BJ (cell line): ENCODE data around the gene PCDHB13. TPM values are rescaled to one million over a fixed set of nuclear protein-coding genes. Genes with fewer than 3 reads are reported as not detected.
"Not testable (repeated sequence)": the region's sequence is repeated elsewhere in the genome, so short reads cannot be mapped to it uniquely, and the experiment has no call there.

Source experiments
- CTCF ChIA-PET: fragments of 350-600 bp; formaldehyde crosslinking; extraction: SDS; loops from one replicate; lab custom pipeline; 2021; ENCODE audit warnings: antibody characterized with exemption, inconsistent platforms; lab: Yijun Ruan, JAX
- POLR2A ChIA-PET: fragments of 300-600 bp; sonication (Branson Sonifier 250); formaldehyde crosslinking; extraction: SDS; loops from one replicate; lab custom pipeline; 2021; ENCODE audit warnings: antibody characterized with exemption; lab: Charles Lee
- DNase-seq: peaks from one replicate; pipeline ENCODE4 v3.0.0-alpha.2; 2011; ENCODE audit warnings: low read depth
- H3K27me3 ChIP-seq: 2 replicates; pipeline ENCODE4 v1.6.0; 2011; ENCODE audit warnings: low read length; ENCODE audit not compliant: control insufficient read depth, insufficient read depth
- H3K36me3 ChIP-seq: 2 replicates; pipeline ENCODE4 v1.5.1; 2011; ENCODE audit warnings: low read length; ENCODE audit not compliant: control insufficient read depth, insufficient read depth
- H3K4me3 ChIP-seq: 2 replicates; pipeline ENCODE4 v1.5.1; 2011; ENCODE audit warnings: low read depth, mild to moderate bottlenecking, control low read depth, low read length
- polyA plus RNA-seq: library from polyadenylated mRNA; depleted of rRNA; stranded (reverse); fragments of >200 nt; gene quantifications from 2 replicates; pipeline ENCODE4 v1.2.3, GENCODE V29; 2011
- TF ChIP-seq, protein P1 (sequence below): IDR thresholded peaks from 2 replicates; pipeline ENCODE4 v1.5.1; 2011; ENCODE audit warnings: low read depth, mild to moderate bottlenecking, control low read depth, inconsistent platforms, low read length, moderate library complexity; ENCODE audit not compliant: insufficient read depth

The PCDHB13 gene
- polyA plus RNA-seq, 1 experiment, result 0.16 TPM

DNA sequence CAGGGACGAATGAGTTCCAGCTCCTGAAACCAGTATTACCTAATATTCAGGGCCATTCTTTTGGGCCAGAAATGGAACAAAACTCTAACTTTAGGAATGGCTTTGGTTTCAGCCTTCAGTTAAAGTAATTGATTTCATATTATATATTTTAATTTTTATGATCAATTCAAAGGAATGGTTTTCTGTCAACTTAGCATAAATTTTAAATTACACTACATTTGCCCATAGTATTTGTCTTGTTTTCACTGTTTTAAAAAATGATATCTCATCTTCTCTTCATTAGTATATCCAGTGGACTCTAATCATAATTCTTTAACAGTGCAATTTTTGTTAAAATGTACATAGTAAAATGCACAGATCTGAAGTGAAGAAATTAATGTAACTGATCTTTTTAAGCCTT, 33.4 kb upstream of the PCDHB13 start:
- DNase-seq, result no peak
- POLR2A ChIA-PET, result no interaction called here
- H3K27me3 ChIP-seq, result no peaks in the 10 kb centered on the region
- H3K36me3 ChIP-seq, result no peaks in the 10 kb centered on the region
- TF ChIP-seq, protein P1, sequence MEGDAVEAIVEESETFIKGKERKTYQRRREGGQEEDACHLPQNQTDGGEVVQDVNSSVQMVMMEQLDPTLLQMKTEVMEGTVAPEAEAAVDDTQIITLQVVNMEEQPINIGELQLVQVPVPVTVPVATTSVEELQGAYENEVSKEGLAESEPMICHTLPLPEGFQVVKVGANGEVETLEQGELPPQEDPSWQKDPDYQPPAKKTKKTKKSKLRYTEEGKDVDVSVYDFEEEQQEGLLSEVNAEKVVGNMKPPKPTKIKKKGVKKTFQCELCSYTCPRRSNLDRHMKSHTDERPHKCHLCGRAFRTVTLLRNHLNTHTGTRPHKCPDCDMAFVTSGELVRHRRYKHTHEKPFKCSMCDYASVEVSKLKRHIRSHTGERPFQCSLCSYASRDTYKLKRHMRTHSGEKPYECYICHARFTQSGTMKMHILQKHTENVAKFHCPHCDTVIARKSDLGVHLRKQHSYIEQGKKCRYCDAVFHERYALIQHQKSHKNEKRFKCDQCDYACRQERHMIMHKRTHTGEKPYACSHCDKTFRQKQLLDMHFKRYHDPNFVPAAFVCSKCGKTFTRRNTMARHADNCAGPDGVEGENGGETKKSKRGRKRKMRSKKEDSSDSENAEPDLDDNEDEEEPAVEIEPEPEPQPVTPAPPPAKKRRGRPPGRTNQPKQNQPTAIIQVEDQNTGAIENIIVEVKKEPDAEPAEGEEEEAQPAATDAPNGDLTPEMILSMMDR, result no peak
- CTCF ChIA-PET, result interaction anchor here (1.0 kb wide), 1 partner anchor 13 kb away, joined by 3 read pairs; no protein-coding TSS in a partner anchor
- no peak overlapping the region for H3K4me3 ChIP-seq

DNA sequence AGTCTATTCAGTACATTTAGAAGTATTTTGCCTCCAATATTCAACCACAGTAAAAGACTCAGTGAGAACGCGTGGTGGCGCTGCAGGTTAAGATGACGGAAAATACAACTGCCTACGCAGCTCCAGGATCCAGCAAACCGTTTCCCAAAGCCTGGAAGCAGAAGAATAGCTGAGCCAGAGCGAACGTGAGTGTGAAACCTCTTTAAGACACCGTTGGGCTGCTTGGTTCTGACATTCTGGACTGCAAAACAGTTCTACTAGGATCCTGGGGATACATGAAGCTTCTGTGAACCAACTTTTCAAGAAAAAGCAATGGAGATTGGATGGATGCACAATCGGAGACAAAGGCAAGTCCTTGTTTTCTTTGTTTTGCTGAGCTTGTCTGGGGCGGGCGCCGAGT, 31.5 kb upstream of the PCDHB13 start, which contains the start of gene PCDHB16:
Gene PCDHB16, plus strand, starts transcription at position 140 of the 400 bp plus-strand sequence. Its CDS starts 173 bp downstream, at position 313.
- POLR2A ChIA-PET, result no interaction called here
- CTCF ChIA-PET, result interaction anchor here (0.6 to 1.6 kb wide), 10 partner anchors 9 to 409 kb away, joined by 3 to 5 read pairs (median 3); partner anchors contain the start of genes PCDHB10, PCDHB7 and PCDHGB7
- Histone ChIP-seq H3K27me3 (no peaks in the 10 kb centered on the region), H3K36me3 (no peaks in the 10 kb centered on the region), H3K4me3 (peak within 1 kb of the TSS; percentile 2; the same call in 1 of the 2 replicates)
- TF ChIP-seq, protein P1, result peak; percentile 33
- DNase-seq, result no peak

DNA sequence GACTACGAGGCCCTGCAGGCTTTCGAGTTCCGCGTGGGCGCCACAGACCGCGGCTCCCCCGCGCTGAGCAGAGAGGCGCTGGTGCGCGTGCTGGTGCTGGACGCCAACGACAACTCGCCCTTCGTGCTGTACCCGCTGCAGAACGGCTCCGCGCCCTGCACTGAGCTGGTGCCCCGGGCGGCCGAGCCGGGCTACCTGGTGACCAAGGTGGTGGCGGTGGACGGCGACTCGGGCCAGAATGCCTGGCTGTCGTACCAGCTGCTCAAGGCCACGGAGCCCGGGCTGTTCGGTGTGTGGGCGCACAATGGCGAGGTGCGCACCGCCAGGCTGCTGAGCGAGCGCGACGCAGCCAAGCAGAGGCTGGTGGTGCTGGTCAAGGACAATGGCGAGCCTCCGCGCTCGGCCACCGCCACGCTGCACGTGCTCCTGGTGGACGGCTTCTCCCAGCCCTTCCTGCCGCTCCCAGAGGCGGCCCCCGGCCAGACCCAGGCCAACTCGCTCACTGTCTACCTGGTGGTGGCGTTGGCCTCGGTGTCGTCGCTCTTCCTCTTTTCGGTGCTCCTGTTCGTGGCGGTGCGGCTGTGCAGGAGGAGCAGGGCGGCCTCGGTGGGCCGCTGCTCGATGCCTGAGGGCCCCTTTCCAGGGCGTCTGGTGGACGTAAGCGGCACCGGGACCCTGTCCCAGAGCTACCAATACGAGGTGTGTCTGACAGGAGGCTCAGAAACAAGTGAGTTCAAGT, 29.4 kb upstream of the PCDHB13 start:
- CTCF ChIA-PET, H3K4me3 ChIP-seq, H3K27me3 ChIP-seq, POLR2A ChIA-PET, H3K36me3 ChIP-seq, DNase-seq: not testable (repeated sequence)

DNA sequence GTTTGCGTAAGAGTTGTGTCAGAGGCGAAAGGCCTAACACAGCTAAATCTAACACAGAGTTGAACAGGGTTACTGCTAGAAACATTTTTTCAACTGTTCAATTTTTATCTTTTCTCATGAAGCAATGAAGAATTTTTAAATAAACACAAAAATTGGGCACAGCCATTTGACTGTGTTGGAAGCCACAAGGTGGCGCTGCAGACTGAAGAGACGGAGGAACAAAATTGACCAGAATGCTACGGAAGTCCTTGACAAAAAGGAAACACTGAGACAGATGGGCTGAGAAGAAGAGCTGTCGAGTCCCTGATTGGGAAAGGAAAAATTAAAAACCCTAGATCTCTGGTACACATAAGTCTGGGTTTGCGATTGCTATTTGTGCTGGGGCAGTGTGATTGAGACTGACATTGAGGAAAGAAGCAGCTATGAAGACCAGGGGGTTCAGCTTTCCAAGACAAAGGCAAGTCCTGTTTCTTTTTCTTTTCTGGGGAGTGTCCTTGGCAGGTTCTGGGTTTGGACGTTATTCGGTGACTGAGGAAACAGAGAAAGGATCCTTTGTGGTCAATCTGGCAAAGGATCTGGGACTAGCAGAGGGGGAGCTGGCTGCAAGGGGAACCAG, 26.7 kb upstream of the PCDHB13 start, which contains the start of gene PCDHB9:
Gene PCDHB9, plus strand, starts transcription at position 265 of the 616 bp plus-strand sequence. Its CDS starts 158 bp downstream, at position 423.
- Histone ChIP-seq H3K27me3 (no peaks in the 10 kb centered on the region), H3K4me3 (peak within 1 kb of the TSS; percentile 31), H3K36me3 (no peaks in the 10 kb centered on the region)
- no peak for DNase-seq
- ChIA-PET CTCF (interaction anchor here (0.7 to 2.2 kb wide), 8 partner anchors 12 to 379 kb away, joined by 3 to 8 read pairs (median 3); partner anchors contain the start of genes PCDHB11, PCDHB6, PCDHGB3 and TAF7), POLR2A (interaction anchor here (0.6 kb wide), 1 partner anchor 405 kb away, joined by 4 read pairs; no protein-coding TSS in a partner anchor)
- TF ChIP-seq, protein P1, result peak; percentile 50

DNA sequence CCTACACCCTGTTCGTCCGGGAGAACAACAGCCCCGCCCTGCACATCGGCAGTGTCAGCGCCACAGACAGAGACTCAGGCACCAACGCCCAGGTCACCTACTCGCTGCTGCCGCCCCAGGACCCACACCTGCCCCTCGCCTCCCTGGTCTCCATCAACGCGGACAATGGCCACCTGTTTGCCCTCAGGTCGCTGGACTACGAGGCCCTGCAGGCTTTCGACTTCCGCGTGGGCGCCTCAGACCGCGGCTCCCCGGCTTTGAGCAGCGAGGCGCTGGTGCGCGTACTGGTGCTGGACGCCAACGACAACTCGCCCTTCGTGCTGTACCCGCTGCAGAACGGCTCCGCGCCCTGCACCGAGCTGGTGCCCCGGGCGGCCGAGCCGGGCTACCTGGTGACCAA, 25.0 kb upstream of the PCDHB13 start:
- DNase-seq, H3K36me3 ChIP-seq, POLR2A ChIA-PET, CTCF ChIA-PET, H3K27me3 ChIP-seq, H3K4me3 ChIP-seq: not testable (repeated sequence)

DNA sequence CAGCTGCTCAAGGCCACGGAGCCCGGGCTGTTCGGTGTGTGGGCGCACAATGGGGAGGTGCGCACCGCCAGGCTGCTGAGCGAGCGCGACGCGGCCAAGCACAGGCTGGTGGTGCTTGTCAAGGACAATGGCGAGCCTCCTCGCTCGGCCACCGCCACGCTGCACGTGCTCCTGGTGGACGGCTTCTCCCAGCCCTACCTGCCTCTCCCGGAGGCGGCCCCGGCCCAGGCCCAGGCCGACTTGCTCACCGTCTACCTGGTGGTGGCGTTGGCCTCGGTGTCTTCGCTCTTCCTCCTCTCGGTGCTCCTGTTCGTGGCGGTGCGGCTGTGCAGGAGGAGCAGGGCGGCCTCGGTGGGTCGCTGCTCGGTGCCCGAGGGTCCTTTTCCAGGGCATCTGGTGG, 24.6 kb upstream of the PCDHB13 start:
- DNase-seq, H3K4me3 ChIP-seq, H3K36me3 ChIP-seq, POLR2A ChIA-PET, CTCF ChIA-PET, H3K27me3 ChIP-seq: not testable (repeated sequence)
